PC-9 (cell line): ENCODE results near the gene CYTH3.

Experiments
- EZH2 ChIP-seq: fragments of 200-600 bp; sonication (generic); IDR thresholded peaks from 2 replicates; pipeline ENCODE4 v1.8.0; 2017; ENCODE audit warnings: antibody characterized with exemption, low read depth
- TF ChIP-seq, protein P1 (sequence below): fragments of 200-600 bp; sonication (generic); conservative IDR thresholded peaks from 2 replicates; pipeline ENCODE4 v1.6.1; 2017; ENCODE audit warnings: mixed run types, antibody characterized with exemption, mild to moderate bottlenecking, moderate library complexity

DNA sequence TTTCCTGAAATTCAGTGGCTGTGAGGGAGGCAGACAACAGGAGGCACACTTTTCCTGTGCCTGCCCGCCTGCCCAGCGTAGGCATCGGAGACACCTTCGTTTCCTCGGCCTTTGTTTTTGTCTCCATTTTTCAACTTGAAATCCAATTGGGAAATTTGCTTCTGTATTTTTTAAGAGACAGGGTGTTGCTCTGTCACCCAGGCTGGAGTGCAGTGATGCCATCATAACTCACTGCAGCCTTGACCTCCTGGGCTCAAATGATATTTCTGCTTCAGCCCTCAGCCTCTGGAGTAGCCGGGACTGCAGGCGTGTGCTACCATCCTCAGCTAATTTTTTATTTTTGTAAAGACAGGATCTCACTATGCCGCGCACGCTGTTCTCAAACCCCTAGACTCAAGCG is 116.8 kb downstream of the CYTH3 start:
- TF ChIP-seq, protein P1, sequence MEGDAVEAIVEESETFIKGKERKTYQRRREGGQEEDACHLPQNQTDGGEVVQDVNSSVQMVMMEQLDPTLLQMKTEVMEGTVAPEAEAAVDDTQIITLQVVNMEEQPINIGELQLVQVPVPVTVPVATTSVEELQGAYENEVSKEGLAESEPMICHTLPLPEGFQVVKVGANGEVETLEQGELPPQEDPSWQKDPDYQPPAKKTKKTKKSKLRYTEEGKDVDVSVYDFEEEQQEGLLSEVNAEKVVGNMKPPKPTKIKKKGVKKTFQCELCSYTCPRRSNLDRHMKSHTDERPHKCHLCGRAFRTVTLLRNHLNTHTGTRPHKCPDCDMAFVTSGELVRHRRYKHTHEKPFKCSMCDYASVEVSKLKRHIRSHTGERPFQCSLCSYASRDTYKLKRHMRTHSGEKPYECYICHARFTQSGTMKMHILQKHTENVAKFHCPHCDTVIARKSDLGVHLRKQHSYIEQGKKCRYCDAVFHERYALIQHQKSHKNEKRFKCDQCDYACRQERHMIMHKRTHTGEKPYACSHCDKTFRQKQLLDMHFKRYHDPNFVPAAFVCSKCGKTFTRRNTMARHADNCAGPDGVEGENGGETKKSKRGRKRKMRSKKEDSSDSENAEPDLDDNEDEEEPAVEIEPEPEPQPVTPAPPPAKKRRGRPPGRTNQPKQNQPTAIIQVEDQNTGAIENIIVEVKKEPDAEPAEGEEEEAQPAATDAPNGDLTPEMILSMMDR, result no peak
- TF ChIP-seq EZH2, result no peak
